ENCODE results near the gene SERPIND1.

The SERPIND1 gene

GRCh38 chr22:20747223-20747622 lies 26.7 kb upstream of the SERPIND1 start:
- Histone ChIP-seq H3K4me1 (ENCODE audit: insufficient read depth, low read length, poor library complexity, severe bottlenecking) (no peaks in the 10 kb centered on the region), H2AFZ (ENCODE audit: low read length) (no peak overlapping the region), H3F3A (ENCODE audit: low read depth) (no peaks in the 10 kb centered on the region), H3K9ac (ENCODE audit: low read depth, low read length, poor library complexity, severe bottlenecking) (no peak overlapping the region), H3K36me3 (ENCODE audit: insufficient read depth, low read length) (peaks cover 64% of the 10 kb centered on the region; the same call in 1 of the 2 replicates), H3K4me3 (ENCODE audit: low read length, poor library complexity, severe bottlenecking) (no peak overlapping the region), H4K20me1 (ENCODE audit: insufficient read depth, low read length, poor library complexity, severe bottlenecking) (no peaks in the 10 kb centered on the region), H3K4me2 (ENCODE audit: low read depth, low read length, poor library complexity, severe bottlenecking) (no peak overlapping the region), H3K27me3 (ENCODE audit: insufficient read depth, low read length, poor library complexity, severe bottlenecking) (no peaks in the 10 kb centered on the region), H3K79me2 (ENCODE audit: insufficient read depth, low read length) (no peaks in the 10 kb centered on the region), H3K9me2 (replicated peaks; ENCODE audit: low read depth, low read length) (no peaks in the 10 kb centered on the region), H3K9me3 (ENCODE audit: insufficient read depth, low read depth, low read length) (no peaks in the 10 kb centered on the region)
- TF ChIP-seq CTCF (conservative IDR thresholded peaks at IDR 0.05; ENCODE audit: low read length) = no peak
- TF ChIP-seq EZH2phosphoT487 (IDR thresholded peaks at IDR 0.05; ENCODE audit: borderline replicate concordance) = no peak

GRCh38 chr22:20748082-20748481 lies 25.8 kb upstream of the SERPIND1 start:
- no peak overlapping the region for H3K9ac ChIP-seq (ENCODE audit: low read depth, low read length, poor library complexity, severe bottlenecking)
- TF ChIP-seq EZH2phosphoT487 (IDR thresholded peaks at IDR 0.05; ENCODE audit: borderline replicate concordance) = no peak
- no peak for TF ChIP-seq CTCF (conservative IDR thresholded peaks at IDR 0.05; ENCODE audit: low read length)
- no peaks in the 10 kb centered on the region for H3K4me1 ChIP-seq (ENCODE audit: insufficient read depth, low read length, poor library complexity, severe bottlenecking)
- H3K36me3 ChIP-seq (ENCODE audit: insufficient read depth, low read length) = peaks cover 64% of the 10 kb centered on the region; the same call in 1 of the 2 replicates
- H3K9me3 ChIP-seq (ENCODE audit: insufficient read depth, low read depth, low read length) = no peaks in the 10 kb centered on the region
- no peaks in the 10 kb centered on the region for H4K20me1 ChIP-seq (ENCODE audit: insufficient read depth, low read length, poor library complexity, severe bottlenecking)
- H3F3A ChIP-seq (ENCODE audit: low read depth) = no peaks in the 10 kb centered on the region
- H2AFZ ChIP-seq (ENCODE audit: low read length) = no peak overlapping the region
- no peak overlapping the region for H3K4me3 ChIP-seq (ENCODE audit: low read length, poor library complexity, severe bottlenecking)
- no peaks in the 10 kb centered on the region for H3K9me2 ChIP-seq (replicated peaks; ENCODE audit: low read depth, low read length)
- H3K79me2 ChIP-seq (ENCODE audit: insufficient read depth, low read length) = no peaks in the 10 kb centered on the region
- H3K4me2 ChIP-seq (ENCODE audit: low read depth, low read length, poor library complexity, severe bottlenecking) = no peak overlapping the region
- no peaks in the 10 kb centered on the region for H3K27me3 ChIP-seq (ENCODE audit: insufficient read depth, low read length, poor library complexity, severe bottlenecking)

GRCh38 chr22:20748731-20749428 lies 25.0 kb upstream of the SERPIND1 start:
- H3K4me1 ChIP-seq (ENCODE audit: insufficient read depth, low read length, poor library complexity, severe bottlenecking) = no peaks in the 10 kb centered on the region
- no peak overlapping the region for H2AFZ ChIP-seq (ENCODE audit: low read length)
- no peaks in the 10 kb centered on the region for H3K79me2 ChIP-seq (ENCODE audit: insufficient read depth, low read length)
- H3K36me3 ChIP-seq (ENCODE audit: insufficient read depth, low read length) = peaks cover 64% of the 10 kb centered on the region; the same call in 1 of the 2 replicates
- H3K9me2 ChIP-seq (replicated peaks; ENCODE audit: low read depth, low read length) = no peaks in the 10 kb centered on the region
- no peaks in the 10 kb centered on the region for H3F3A ChIP-seq (ENCODE audit: low read depth)
- H3K4me3 ChIP-seq (ENCODE audit: low read length, poor library complexity, severe bottlenecking) = no peak overlapping the region
- H3K9me3 ChIP-seq (ENCODE audit: insufficient read depth, low read depth, low read length) = no peaks in the 10 kb centered on the region
- TF ChIP-seq EZH2phosphoT487 (IDR thresholded peaks at IDR 0.05; ENCODE audit: borderline replicate concordance) (no peak), CTCF (conservative IDR thresholded peaks at IDR 0.05; ENCODE audit: low read length) (no peak)
- no peaks in the 10 kb centered on the region for H3K27me3 ChIP-seq (ENCODE audit: insufficient read depth, low read length, poor library complexity, severe bottlenecking)
- no peaks in the 10 kb centered on the region for H4K20me1 ChIP-seq (ENCODE audit: insufficient read depth, low read length, poor library complexity, severe bottlenecking)
- H3K4me2 ChIP-seq (ENCODE audit: low read depth, low read length, poor library complexity, severe bottlenecking) = no peak overlapping the region
- H3K9ac ChIP-seq (ENCODE audit: low read depth, low read length, poor library complexity, severe bottlenecking) = no peak overlapping the region
